Left renal pelvis (tissue), 4 donors: Measurements from ENCODE around the gene CELF4. TPM values are rescaled to one million over a fixed set of nuclear protein-coding genes. Genes with fewer than 3 reads are reported as not detected.
"Not testable (repeated sequence)": the region's sequence is repeated elsewhere in the genome, so short reads cannot be mapped to it uniquely, and the experiment has no call there.

ENCODE experiments used
- DNase-seq, 4 donors: peaks; one replicate each; pipeline ENCODE4 v3.0.0-alpha.2; 2013; ENCODE audit warnings: low read depth in 4 of 4, low spot score in 3 of 4
- polyA plus RNA-seq, 4 donors: library from polyadenylated mRNA; unstranded; fragments of 120-200 nt; gene quantifications; one replicate each; pipeline ENCODE4 v1.2.1, GENCODE V29; 2013; ENCODE audit not compliant: insufficient read length in 4 of 4

The CELF4 gene
- polyA plus RNA-seq, 4 donors: 1.6 to 3.1 (median 2.4) TPM

DNA sequence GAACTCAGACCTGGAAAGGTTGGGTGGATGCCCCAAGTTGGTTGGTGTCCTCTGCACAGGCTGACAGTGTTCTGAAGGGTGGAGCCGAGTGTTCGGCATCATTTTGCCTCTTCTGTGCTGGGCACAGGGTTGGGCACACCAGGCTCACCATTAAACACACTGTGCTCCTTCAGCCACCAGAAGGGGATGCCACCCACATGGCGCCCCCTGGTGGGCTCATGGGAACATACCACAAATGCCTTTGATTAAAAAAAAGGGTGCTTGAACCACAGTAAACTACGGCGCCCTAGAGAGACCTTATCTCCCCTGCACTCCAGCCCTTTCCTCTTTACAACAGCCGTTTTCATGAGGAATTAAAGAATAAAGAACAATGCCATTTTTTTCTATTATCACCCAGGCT, 89.4 kb downstream of the CELF4 start:
- no peak for DNase-seq

DNA sequence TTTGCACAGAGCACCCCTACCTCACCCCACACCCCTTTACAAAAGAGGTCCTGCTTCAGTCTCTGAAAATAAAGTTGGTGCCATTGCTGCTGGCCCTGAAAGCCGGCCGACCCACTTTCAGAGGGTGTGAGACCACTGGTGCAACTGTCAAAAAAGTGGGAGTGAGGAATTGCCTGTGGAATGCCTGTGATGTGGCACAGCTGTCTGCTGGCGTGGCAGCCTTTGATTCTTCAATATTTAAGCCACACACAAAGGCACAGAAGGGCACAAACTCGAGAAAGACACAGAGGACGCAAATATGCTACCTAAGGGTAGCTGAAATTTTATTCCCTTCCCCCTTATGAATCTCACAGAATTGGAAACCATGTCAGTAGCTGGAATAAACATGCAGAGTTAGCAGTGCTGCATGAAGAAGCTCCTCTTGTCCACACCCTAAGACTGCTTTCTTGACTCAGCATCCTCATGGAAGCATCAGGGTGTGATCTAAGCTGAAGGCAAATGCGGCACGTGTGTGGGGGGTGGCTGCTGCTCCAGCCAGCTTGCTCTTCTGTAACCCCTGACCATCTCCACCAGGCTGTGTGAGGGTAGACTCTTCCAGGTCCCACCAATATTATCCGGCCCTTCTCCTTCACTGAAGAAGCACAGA, 92.3 kb downstream of the CELF4 start:
- DNase-seq: no peak

GRCh38 chr18:37471637-37472036, 94.0 kb downstream of the CELF4 start:
- no peak for DNase-seq

DNA sequence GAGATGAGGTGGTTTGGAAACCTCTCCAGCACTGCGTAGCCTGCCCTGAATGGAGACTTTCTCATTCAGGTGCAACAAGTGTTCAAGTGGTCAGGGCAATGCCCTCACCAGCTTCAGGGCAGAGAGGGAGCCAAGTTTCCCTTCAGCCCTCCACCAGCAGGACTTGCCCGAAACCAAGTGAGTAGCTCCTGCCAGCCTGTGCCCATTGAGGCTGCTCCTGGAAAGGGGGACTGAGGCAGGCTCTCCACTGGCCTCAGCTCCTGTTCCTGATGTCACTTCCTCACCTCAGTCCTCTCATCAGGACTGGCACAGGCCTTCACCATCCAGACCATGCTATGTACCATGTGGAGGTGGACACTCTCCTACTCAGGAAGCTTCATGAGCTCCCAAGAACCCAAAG, 94.6 kb downstream of the CELF4 start:
- no peak for DNase-seq

DNA sequence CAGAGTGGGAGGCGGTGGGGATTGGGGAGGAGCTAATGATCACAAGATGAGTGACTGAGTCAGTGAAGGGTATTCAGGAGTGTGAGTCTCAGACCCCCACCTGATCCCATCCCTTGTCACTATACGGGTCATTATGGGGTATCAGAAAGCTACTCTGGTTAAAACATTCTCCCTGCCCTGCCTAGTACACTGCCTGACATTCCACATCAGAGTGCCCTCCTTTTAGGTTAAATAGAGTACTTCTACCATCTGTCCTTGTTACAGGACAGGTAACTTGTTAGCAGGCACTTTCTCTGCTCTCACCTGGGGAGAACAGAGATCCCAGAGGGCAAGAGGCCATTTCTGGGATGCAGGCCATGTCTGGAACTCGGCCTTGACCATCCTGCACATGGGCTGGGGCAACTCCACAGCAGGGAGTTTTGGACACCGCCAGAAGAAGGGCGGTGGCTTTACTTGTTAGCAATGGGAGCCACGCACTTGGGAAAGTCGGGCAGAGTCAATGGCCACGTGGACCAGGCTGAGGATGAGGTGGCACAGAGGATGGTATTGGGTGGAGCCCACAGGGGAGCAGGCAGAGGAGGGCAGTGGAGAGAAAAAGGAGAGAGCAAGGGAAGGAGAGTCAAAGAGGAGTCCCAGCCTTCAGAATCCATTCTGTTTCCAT, 98.5 kb downstream of the CELF4 start:
- DNase-seq: no peak

GRCh38 chr18:37465958-37466357, 99.6 kb downstream of the CELF4 start:
- DNase-seq: no peak

DNA sequence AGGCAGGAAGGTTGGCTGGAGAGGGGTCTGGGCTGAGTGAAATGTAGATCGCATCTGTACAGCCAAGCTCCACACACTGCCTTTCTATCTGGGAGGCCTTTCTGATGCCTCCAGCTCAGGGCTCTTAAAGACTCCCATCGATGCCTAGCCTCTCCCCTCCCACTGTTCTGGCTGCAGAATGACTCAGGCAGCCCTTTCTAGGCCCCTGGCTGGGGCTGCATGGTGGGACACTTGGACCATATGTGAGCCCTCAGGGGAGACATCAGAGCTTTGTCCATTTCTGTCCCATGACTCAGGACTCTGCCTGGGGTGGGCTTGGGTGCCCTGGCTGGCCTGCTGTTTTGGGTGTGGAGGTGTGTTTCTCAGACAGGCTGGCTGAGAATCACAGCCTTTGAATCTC, 101.3 kb downstream of the CELF4 start:
- DNase-seq: no peak

DNA sequence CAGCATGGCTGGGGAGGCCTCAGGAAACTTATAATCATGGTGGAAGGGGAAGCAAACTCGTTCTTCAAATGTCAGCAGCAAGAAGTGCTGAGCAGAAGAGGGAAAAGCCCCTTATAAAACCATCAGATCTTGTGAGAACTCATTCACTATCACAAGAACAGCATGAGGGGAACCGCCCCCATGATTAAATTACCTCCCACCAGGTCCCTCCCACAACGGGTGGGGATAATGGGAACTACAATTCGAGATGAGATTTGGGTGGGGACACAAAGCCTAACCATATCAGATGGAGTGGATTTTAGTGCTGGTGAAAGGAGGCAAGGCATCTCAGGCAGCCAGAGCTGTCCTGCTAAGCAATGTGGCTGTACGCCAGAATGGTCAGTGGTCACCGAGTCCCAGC, 104.3 kb downstream of the CELF4 start:
- DNase-seq: not testable (repeated sequence)

GRCh38 chr18:37460604-37461003, 105.0 kb downstream of the CELF4 start:
- DNase-seq: no peak

GRCh38 chr18:37458697-37459096, 106.9 kb downstream of the CELF4 start:
- DNase-seq: no peak

GRCh38 chr18:37457753-37458152, 107.8 kb downstream of the CELF4 start:
- no peak for DNase-seq

DNA sequence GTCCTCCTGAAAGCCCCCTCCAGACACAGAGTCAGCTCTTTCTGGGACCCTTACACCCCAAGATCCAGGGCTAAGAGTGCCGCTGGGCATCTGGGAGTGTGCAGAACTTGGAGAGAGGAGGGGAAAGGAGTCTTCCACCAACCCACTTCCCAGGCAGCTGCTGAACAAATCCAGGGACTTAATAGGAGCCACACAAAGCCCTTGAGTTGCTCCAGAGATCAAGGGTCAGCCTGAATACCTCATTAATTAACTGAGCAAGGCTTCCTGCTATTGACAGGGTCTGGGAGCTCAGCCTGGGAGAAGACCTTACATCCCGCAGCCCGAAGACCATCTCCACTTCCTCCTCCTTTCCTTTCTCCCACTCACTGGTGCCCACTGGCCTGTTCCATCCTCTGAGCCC, 108.3 kb downstream of the CELF4 start:
- no peak for DNase-seq

- DNase-seq: no peak
These were observed 108.7 kb downstream of the CELF4 start for GRCh38 chr18:37456873-37457272.

DNA sequence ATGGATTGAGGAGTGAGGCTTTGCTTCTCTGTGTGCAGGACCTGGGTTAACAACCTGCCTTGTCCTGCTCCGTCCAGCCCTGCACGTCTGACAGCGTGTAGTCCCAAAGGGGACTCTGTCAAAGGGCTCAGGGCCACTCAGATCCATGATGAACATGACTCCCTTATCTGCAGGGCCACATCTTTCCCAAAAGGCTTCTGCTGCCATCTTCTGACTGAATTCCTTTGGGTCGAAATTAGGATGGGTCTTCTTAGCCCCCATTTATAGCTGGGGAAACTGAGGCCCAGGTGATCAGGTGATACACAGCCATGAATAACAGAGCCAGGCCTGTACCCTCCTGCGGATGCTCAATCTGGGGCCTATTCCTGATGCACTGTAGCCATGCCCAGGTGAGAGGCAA, 109.2 kb downstream of the CELF4 start:
- DNase-seq: no peak

DNA sequence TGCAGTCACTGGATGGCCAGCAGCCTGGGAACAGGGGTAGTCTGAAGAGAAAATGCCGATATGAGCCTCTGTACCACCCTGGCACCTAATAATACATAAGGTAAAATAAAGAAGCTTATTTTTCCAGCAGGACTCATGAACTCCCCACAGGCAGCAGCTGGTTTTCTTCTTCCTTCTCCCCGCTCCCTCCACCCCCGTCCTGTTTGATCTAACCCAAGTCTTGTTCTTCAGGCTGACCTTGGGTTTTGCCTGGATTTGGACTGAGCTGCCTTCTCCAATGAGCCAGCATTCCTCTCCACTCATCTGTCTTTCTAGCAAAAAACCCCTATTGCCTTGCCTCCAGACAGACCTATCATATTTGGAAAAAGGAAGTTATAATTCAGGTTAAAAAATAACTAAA, 111.8 kb downstream of the CELF4 start:
- DNase-seq: no peak

DNA sequence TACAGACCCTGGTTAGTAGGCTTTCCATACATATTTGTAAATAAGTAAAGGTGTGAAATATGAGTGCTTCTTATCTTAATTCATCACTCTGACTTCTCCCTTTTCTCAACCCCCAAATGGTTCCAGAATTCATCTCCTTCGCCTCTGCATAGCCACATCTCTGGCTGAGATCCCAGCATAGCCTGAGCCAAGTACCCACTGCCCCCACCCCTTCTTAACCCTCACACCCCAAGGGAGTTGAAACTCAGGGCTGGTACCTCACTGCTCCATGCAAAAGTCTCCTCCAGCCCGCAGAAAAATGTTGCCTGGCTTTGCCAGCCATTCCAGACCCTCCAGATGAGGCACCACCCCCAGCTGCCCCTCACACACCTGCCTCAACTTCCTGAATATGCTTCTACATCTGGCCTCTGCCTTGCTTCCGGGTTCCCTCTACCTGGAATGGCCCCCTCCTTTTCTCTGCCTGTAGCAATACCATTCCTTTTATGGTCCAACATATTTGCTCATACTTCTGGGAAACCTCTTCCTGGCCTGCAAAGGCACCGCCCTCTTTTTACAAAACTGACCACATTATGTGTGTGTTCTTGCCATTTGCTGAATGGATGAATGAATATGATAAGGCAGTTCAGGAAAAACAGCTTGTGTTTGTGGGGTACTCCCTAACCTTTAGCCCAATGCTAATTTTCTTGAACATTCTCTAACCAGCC, 112.8 kb downstream of the CELF4 start:
- DNase-seq: no peak

GRCh38 chr18:37452015-37452414, 113.6 kb downstream of the CELF4 start:
- DNase-seq: no peak

- DNase-seq: no peak
These were observed 114.3 kb downstream of the CELF4 start for GRCh38 chr18:37451239-37451825.

DNA sequence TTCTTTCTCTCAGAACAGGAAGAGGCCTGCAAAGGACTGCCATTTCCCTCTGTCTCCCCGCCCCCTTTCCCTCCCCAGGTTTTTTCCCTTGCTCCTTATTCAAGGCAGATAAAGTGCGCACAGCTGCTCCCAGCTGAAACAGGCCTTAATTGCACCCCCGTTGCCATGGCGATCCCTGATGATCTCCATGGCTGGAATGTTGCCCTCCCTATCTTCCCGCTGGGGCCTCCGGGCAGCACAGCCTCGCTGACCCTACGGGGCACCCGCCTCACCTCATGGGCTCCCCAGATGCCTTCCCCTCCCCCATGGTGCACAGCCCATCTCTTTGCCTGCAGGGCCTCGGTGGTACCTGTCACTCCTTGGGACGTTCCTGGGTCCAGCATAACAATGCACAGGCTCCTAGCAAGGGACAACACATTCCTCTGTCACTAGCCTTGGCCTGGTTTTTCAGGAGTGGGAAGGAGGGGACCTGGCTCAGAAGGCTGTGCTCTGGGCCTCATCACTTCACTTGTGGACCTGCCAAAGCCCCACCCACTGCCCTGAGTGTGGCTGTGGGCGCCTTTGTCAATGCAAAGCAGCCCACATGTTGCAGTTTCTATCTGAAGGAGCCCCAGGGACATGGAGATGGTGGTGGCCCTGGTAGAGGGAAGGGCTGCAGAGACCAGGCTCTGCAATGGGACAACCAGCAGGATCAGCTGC, 115.0 kb downstream of the CELF4 start:
- DNase-seq: peak; percentile 60 to 77 (median 67)

GRCh38 chr18:37449618-37450017, 116.0 kb downstream of the CELF4 start:
- DNase-seq: no peak

GRCh38 chr18:37448946-37449345, 116.7 kb downstream of the CELF4 start:
- no peak for DNase-seq
